Left lung (tissue), 10 donors: Measurements from ENCODE around the gene ANLN. TPM values are rescaled to one million over a fixed set of nuclear protein-coding genes. Genes with fewer than 3 reads are reported as not detected.
"Not testable (repeated sequence)": the region's sequence is repeated elsewhere in the genome, so short reads cannot be mapped to it uniquely, and the experiment has no call there.

Source experiments
- ATAC-seq: fragments of 200-7000 bp; cut with Tn5 transposase; one replicate; pipeline ENCODE4 v1.9.1; 2020; ENCODE audit warnings: moderate library complexity
- DNase-seq, 4 donors: peaks; one replicate each; pipeline ENCODE4 v3.0.0-alpha.2; 2013 to 2020
- H3K27ac ChIP-seq, 2 donors: fragments of 200-600 bp; sonication (generic) in 1 of 2; one replicate each; pipeline versions ENCODE4 v1.5.0 to v1.8.0; 2020 to 2021
- H3K27me3 ChIP-seq, 2 donors: fragments of 200-600 bp; sonication (generic) in 1 of 2; one replicate each; pipeline versions ENCODE4 v1.5.0 to v1.8.0; 2020 to 2021
- H3K36me3 ChIP-seq, 2 donors: fragments of 200-600 bp; sonication (generic) in 1 of 2; one replicate each; pipeline versions ENCODE4 v1.5.0 to v1.8.0; 2020 to 2021
- H3K4me1 ChIP-seq, 2 donors: fragments of 200-600 bp; one replicate each; pipeline ENCODE4 v1.8.0; 2021
- H3K4me3 ChIP-seq, 2 donors: fragments of 200-600 bp; sonication (generic) in 1 of 2; one replicate each; pipeline versions ENCODE4 v1.5.0 to v1.8.0; 2020 to 2021; ENCODE audit warnings: mild to moderate bottlenecking in 1 of 2
- H3K9me3 ChIP-seq, 2 donors: fragments of 200-600 bp; sonication (generic) in 1 of 2; one replicate each; pipeline versions ENCODE4 v1.5.0 to v1.8.0; 2020 to 2021
- intact Hi-C, 2 donors: fragments of 100-400 bp; cut with DNase I; formaldehyde crosslinking; loops; one replicate each; pipeline versions ENCODE4 v1.11.2 to v1.14.2; 2022
- polyA plus RNA-seq, 6 donors: library from polyadenylated mRNA; unstranded; fragments of 120-200 nt; gene quantifications; one replicate each; pipeline ENCODE4 v1.2.1, GENCODE V29; 2013; ENCODE audit not compliant: insufficient read length in 6 of 6
- total RNA-seq, 2 donors: library from RNA; stranded (reverse); fragmentation: NEBNext Ultra II Directional; extraction: Animal tissue kit (Norgen Biotek cat#: 25700); gene quantifications; one replicate each; pipeline ENCODE4 v1.2.1, GENCODE V29; 2021
- TF ChIP-seq, protein P1 (sequence below), 2 donors: fragments of 200-600 bp; sonication (generic) in 1 of 2; IDR thresholded peaks; one replicate each; pipeline versions ENCODE4 v1.5.0 to v1.8.0; 2021; ENCODE audit warnings: antibody characterized with exemption in 2 of 2
- donor health status: DM: no; HTN: yes; CAD: no.
- donor health status: DM: no; HTN: no; CAD: no.

ANLN gene
- total and polyA plus RNA-seq, 8 donors, result 9.0 to 68.5 (median 33.5) TPM

DNA sequence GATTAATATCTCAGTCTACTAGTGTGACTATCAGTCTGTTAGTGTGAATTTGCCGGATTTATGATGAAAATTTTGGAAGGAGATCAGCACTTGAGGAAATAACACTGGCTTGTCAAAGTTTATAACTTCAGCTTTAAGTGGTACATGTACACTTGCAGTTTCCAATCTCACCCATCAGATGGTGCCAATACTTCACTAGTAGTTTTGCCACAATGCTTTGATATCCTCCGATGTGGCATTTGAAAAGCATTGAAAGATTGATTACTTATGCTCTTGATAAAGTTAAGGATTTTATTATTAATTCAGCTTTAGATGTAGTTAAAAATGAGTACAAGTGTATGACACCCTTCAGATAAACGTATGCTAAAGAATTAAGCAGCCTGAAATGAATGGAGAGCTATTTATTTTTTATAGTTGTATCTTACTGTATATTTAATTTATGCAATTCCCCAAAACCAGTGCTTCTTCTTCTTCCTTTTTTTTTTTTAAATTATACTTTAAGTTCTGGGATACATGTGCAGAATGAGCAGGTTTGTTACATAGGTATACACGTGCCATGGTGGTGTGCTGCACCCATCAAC is 98.2 kb downstream of the ANLN start:
- Histone ChIP-seq H3K4me3 (no peak overlapping the region), H3K4me1 (no peaks in the 10 kb centered on the region), H3K36me3 (no peaks in the 10 kb centered on the region), H3K27ac (no peak overlapping the region), H3K27me3 (no peaks in the 10 kb centered on the region), H3K9me3 (no peaks in the 10 kb centered on the region)
- DNase-seq (peak in 2 of 4 donors; percentile 36 to 57), ATAC-seq (peak; percentile 86)
- intact Hi-C loops, result no loop called here
- TF ChIP-seq, protein P1, sequence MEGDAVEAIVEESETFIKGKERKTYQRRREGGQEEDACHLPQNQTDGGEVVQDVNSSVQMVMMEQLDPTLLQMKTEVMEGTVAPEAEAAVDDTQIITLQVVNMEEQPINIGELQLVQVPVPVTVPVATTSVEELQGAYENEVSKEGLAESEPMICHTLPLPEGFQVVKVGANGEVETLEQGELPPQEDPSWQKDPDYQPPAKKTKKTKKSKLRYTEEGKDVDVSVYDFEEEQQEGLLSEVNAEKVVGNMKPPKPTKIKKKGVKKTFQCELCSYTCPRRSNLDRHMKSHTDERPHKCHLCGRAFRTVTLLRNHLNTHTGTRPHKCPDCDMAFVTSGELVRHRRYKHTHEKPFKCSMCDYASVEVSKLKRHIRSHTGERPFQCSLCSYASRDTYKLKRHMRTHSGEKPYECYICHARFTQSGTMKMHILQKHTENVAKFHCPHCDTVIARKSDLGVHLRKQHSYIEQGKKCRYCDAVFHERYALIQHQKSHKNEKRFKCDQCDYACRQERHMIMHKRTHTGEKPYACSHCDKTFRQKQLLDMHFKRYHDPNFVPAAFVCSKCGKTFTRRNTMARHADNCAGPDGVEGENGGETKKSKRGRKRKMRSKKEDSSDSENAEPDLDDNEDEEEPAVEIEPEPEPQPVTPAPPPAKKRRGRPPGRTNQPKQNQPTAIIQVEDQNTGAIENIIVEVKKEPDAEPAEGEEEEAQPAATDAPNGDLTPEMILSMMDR (IDR thresholded peaks at IDR 0.05), result peak; percentile 54 to 56

DNA sequence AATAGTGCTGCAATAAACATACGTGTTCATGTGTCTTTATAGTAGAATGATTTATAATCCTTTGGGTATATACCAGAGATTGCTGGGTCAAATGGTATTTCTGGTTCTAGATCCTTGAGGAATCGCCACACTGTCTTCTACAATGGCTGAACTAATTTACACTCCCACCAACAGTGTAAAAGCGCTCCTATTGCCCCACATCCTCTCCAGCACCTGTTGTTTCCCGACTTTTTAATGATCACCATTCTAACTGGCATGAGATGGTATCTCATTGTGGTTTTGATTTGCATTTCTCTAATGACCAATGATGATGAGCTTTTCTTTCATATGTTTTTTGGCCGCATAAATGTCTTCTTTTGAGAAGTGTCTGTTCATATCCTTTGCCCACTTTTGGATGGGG is 99.0 kb downstream of the ANLN start:
- intact Hi-C loops, H3K4me3 ChIP-seq, ATAC-seq: not testable (repeated sequence)

DNA sequence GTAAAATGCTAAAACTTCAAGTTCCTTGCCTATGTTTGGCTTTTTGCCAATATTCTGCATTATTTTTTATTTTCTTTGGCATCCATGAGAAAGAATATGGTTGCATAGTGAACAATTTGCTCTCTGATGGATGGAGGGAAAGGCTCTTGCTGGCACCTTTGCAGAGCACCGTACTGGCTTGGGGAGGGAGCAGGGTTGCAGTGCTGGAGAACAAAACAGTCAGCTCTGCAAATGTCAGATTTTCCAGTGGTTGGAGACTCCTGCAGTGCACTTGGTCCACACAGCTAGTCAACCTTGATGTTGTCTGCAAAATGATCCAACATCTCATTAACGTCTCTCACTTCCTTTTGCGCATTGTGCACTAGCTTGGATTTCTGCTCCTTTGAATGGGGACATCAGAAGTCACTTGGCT is 100.8 kb downstream of the ANLN start:
- intact Hi-C loops, result no loop called here
- H3K36me3 ChIP-seq, result no peaks in the 10 kb centered on the region
- no peak for ATAC-seq

More for the DNA sequence above, 99.0 kb downstream of the ANLN start:
- H3K36me3 ChIP-seq, H3K27me3 ChIP-seq, DNase-seq, H3K9me3 ChIP-seq, H3K27ac ChIP-seq, H3K4me1 ChIP-seq: not testable (repeated sequence)

DNA sequence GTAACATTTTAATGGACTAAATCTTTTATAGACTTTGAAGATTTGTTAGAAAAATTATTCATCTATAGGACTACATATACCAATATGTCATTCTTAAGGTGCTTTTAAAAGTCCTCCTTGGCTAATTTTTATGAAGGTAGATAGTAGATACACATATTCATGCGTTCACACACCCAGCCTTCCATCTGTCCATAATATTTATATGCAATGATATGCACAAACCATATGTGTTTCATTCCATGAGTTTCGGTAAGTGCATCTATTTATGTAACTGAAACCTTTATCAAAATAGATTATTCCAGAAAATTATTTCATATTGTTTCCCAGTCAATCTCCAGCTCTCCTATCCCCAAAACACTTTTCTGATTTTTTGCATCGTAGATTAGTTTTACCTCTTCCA is 101.7 kb downstream of the ANLN start:
- H3K4me1 ChIP-seq, result no peaks in the 10 kb centered on the region
- intact Hi-C loops, result no loop called here
- TF ChIP-seq, protein P1 (IDR thresholded peaks at IDR 0.05), result no peak

More for the DNA sequence above, 100.8 kb downstream of the ANLN start:
- Histone ChIP-seq H3K4me1 (no peaks in the 10 kb centered on the region), H3K27me3 (no peaks in the 10 kb centered on the region), H3K4me3 (no peak overlapping the region), H3K27ac (no peak overlapping the region), H3K9me3 (no peaks in the 10 kb centered on the region)
- no peak for DNase-seq
- TF ChIP-seq, protein P1 (IDR thresholded peaks at IDR 0.05), result no peak

DNA sequence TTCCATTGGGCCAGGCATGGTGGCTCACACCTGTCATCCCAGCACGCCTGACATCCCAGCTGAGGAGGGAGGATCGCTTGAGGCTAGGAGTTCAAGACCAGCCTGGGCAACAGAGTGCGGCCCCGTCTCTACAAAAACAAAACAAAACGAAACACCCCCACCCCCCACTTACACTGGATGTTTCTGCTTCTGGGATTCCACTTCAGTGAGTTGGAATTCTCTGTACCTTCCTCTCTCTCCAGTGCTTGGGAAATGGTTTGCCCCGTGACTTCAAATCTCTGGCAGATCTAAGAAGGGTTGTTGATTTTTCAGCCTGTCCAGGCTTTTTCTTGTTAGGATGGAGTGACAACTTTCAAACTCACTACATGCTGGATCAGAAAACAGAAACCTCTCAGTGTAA is 106.9 kb downstream of the ANLN start:
- Histone ChIP-seq H3K36me3 (no peaks in the 10 kb centered on the region), H3K9me3 (no peaks in the 10 kb centered on the region), H3K4me3 (no peak overlapping the region), H3K27ac (no peak overlapping the region), H3K27me3 (no peaks in the 10 kb centered on the region), H3K4me1 (no peaks in the 10 kb centered on the region)
- TF ChIP-seq, protein P1 (IDR thresholded peaks at IDR 0.05), result no peak
- no peak for ATAC-seq
- intact Hi-C loops, result no loop called here
- DNase-seq, result no peak

More for the DNA sequence above, 101.7 kb downstream of the ANLN start:
- ATAC-seq (no peak), DNase-seq (no peak)
- no peak overlapping the region for H3K4me3 ChIP-seq
- no peaks in the 10 kb centered on the region for H3K36me3 ChIP-seq
- no peaks in the 10 kb centered on the region for H3K27me3 ChIP-seq
- H3K9me3 ChIP-seq, result no peaks in the 10 kb centered on the region
- no peak overlapping the region for H3K27ac ChIP-seq

DNA sequence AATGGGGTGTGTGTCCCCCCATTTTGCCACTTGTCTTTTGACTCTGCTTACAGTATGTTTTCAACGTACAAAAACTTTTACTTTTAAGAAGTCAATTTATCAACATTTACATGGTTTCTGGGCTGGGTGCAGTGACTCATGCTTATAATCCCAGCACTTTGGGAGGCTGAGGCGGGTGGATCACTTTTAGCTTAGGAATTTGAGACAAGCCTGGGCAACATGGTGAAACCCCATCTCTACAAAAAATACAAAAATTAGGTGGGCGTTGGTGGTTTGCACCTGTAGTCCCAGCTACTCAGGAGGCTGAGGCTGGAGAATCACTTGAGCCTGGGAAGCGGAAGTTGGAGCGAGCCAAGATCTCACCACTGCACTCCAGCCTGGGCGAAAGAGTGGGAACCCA is 107.5 kb downstream of the ANLN start:
- intact Hi-C loops, H3K27me3 ChIP-seq, H3K9me3 ChIP-seq, H3K27ac ChIP-seq, ATAC-seq, H3K4me3 ChIP-seq, DNase-seq, H3K4me1 ChIP-seq, H3K36me3 ChIP-seq: not testable (repeated sequence)
